Testis (tissue), 2 donors: ENCODE data around the gene CNST.

ENCODE experiments used
- POLR2A ChIP-seq: fragments of 450-650 bp; IDR thresholded peaks from one replicate; pipeline ENCODE4 v1.6.1; 2017; ENCODE audit warnings: antibody characterized with exemption, mild to moderate bottlenecking, moderate library complexity
- TF ChIP-seq, protein P1 (sequence below), 3 experiments: fragments of 450-650 bp in 2 of 3; fragments of 200-600 bp in 1 of 3; sonication (generic) in 1 of 3; IDR thresholded peaks; one replicate each; pipeline ENCODE4 v1.5.1; 2016 to 2019; ENCODE audit warnings: antibody characterized with exemption in 3 of 3, mild to moderate bottlenecking in 2 of 3, moderate library complexity in 1 of 3

DNA sequence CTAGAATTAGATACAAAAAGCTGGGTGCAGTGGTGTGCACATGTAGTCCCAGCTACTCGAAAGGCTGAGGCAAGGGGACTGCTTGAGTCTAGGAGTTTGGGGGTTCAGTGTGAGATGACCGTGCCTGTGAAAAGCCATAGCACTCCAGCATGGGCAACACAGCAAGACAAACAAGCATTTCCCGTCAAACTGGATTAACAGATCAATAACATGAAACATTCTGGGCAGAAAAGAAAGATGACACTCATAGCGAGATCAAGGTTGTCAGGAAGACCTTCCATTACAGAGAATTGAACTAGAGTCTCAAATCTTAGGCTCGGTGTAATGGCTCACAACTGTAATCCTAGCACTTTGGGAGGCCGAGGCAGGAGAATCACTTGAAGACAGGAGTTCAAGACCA is 14.1 kb upstream of the CNST start:
- TF ChIP-seq, protein P1, sequence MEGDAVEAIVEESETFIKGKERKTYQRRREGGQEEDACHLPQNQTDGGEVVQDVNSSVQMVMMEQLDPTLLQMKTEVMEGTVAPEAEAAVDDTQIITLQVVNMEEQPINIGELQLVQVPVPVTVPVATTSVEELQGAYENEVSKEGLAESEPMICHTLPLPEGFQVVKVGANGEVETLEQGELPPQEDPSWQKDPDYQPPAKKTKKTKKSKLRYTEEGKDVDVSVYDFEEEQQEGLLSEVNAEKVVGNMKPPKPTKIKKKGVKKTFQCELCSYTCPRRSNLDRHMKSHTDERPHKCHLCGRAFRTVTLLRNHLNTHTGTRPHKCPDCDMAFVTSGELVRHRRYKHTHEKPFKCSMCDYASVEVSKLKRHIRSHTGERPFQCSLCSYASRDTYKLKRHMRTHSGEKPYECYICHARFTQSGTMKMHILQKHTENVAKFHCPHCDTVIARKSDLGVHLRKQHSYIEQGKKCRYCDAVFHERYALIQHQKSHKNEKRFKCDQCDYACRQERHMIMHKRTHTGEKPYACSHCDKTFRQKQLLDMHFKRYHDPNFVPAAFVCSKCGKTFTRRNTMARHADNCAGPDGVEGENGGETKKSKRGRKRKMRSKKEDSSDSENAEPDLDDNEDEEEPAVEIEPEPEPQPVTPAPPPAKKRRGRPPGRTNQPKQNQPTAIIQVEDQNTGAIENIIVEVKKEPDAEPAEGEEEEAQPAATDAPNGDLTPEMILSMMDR (IDR thresholded peaks at IDR 0.05), result no peak
- no peak for TF ChIP-seq POLR2A
